ENCODE data around the gene KCNQ1. TPM values are rescaled to one million over a fixed set of nuclear protein-coding genes. Genes with fewer than 3 reads are reported as not detected.

Gene KCNQ1
- total RNA-seq, 1 donor from 2014 or later, result 4.8 TPM

DNA sequence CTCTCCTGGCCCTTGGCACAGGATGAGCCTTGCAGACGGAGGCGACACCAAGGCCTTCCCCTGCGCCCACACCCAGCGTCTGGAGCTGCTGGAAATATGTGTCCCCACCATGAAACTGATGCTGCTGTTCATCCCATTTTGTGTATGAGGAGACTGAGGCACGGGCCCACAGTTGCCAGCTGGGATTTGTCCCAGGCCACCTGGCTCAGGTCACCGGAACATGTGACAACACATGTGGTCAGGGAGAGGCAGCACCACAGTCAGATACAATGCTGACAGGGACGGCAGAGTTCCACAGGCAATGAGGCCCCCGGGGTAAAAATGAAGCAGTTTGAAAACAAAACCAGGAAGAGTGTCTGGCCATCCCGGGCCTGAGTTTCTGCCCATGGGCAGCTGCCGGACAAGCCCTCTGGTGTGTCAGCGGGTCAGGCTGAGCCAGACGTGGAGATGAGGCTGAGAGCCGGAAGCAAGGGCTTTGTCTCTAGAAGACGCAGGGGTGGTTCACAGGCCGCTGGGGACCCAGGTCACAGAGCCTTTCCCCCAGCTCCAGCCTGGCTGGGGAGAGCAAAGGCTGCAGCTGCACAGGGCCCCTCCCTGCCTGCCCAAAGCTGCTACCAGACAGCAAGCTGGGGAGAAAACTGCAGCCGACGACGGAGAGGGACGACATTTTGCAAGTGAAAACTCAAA lies 360.0 kb downstream of the KCNQ1 start:
- Mint-ChIP-seq H3K27me3 (peaks cover 9% of the 10 kb centered on the region), H3K9me3 (no peaks in the 10 kb centered on the region), H3K4me1 (ENCODE audit: unreplicated experiment) (peaks cover 25% of the 10 kb centered on the region), H3K4me3 (no peak overlapping the region), H3K36me3 (no peaks in the 10 kb centered on the region), H3K27ac (no peak overlapping the region)
- TF ChIP-seq, protein P1, sequence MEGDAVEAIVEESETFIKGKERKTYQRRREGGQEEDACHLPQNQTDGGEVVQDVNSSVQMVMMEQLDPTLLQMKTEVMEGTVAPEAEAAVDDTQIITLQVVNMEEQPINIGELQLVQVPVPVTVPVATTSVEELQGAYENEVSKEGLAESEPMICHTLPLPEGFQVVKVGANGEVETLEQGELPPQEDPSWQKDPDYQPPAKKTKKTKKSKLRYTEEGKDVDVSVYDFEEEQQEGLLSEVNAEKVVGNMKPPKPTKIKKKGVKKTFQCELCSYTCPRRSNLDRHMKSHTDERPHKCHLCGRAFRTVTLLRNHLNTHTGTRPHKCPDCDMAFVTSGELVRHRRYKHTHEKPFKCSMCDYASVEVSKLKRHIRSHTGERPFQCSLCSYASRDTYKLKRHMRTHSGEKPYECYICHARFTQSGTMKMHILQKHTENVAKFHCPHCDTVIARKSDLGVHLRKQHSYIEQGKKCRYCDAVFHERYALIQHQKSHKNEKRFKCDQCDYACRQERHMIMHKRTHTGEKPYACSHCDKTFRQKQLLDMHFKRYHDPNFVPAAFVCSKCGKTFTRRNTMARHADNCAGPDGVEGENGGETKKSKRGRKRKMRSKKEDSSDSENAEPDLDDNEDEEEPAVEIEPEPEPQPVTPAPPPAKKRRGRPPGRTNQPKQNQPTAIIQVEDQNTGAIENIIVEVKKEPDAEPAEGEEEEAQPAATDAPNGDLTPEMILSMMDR (conservative IDR thresholded peaks at IDR 0.05), result no peak
- peak; percentile 65 for DNase-seq (ENCODE audit: extremely low spot score, unreplicated experiment)

DNA sequence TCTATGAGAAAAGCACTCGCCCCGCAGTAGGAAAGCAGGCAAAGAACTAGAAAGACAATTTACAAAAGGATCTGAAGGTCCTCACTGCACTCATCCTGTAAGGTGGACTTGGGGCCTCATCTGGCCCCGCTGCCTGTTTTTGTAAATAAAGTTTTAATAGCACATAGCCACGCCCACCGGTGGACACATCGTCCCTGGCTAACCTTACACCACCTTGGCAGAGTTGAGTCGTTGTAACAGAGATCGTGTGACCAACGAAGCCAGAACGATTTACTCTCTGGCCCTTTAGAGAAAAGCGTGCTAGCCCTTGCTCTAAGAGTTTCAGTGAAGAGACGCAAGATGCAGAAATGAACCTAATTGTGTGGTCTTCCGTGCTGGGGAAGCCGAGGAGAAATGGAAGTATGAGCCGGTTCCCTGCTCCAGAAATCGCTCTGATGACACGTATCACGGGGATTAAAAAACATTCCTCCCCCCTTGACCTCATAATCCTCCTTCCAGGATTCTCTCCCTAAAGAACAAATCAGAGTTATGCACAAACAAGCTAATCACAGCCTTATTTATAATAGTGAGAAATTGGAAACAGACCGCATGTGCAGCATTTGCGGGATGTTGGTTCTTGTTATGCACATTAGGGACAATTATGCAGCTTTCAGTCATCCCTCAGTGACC lies 360.7 kb downstream of the KCNQ1 start:
- Mint-ChIP-seq H3K27ac (peak overlapping the region; percentile 25), H3K36me3 (no peaks in the 10 kb centered on the region), H3K4me1 (ENCODE audit: unreplicated experiment) (peaks cover 25% of the 10 kb centered on the region), H3K27me3 (peaks cover 9% of the 10 kb centered on the region), H3K9me3 (peaks cover 5% of the 10 kb centered on the region), H3K4me3 (peak overlapping the region; percentile 26)
- DNase-seq (ENCODE audit: extremely low spot score, unreplicated experiment), result peak; percentile 55
- TF ChIP-seq, protein P1 (conservative IDR thresholded peaks at IDR 0.05), result no peak

DNA sequence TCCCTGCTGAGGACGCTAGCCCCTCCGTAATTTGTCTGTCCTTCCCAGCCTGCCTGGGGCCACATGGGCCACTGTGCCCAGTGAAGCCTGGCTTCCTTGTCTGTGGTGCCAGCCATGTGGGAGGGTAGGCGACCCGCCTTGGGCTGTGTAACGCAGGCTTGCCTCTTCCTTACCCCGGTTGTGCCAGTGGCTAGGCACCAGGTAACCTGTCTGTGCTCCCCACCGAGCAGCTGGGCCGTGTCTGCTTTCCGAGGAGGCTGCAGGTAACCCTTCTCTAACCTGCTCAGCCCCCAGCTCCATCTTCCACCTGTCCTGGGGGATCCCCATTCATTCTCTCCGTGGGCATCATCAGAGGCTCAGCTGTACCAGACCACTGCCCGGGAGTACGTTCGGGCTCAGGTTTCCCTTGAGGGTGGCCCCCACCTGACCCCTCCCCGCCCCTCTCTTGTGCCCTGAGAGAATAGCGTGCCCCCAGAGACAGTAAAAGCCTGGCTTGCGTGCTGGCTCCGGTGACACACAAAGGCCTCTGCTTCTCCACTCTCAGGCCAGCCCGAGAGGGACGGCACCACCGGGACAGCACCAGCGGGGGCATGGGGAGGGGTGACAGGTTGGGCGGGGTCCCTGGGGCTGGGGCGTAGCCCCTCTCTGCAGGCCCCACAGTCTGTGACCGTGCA lies 361.7 kb downstream of the KCNQ1 start:
- DNase-seq (ENCODE audit: extremely low spot score, unreplicated experiment), result peak; percentile 68
- H3K27me3 Mint-ChIP-seq, result peaks cover 9% of the 10 kb centered on the region
- H3K27ac Mint-ChIP-seq, result no peak overlapping the region
- no peak overlapping the region for H3K4me3 Mint-ChIP-seq
- TF ChIP-seq, protein P1 (conservative IDR thresholded peaks at IDR 0.05), result no peak
- peaks cover 8% of the 10 kb centered on the region for H3K9me3 Mint-ChIP-seq
- H3K36me3 Mint-ChIP-seq, result no peaks in the 10 kb centered on the region
- H3K4me1 Mint-ChIP-seq (ENCODE audit: unreplicated experiment), result peaks cover 25% of the 10 kb centered on the region

DNA sequence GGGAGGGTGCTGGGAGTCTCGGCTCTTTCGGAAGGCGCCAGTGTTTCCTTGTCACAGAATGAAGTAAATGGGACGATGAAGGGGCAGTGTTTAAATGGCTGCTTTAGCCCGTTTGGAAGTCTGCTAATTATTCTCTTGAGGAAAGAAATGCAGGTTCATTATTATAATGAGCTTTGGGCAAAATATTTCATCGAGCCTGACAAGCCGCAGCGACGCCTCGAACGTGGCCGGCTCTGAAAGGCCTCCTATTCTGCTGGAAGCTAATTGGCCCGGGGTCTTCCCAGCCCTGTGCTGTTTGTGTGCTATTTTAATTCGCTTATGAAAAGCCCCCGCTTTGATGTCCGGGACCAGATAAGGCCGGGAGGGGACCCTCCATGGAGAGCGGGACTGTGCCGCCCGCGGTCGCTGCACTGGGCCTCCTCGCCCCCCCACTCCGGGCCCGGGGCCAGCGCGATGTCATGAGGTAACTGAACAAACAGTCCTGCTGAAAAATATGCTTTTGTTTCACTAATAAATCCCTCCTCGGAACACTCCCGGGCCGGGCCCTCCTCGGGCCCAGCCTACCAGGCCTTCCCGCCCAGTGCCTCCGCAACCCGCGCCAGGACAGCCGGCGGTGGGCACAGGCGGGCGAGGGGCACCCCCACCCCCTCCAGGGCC lies 362.3 kb downstream of the KCNQ1 start:
- Mint-ChIP-seq H3K9me3 (peaks cover 8% of the 10 kb centered on the region), H3K4me3 (no peak overlapping the region), H3K36me3 (no peaks in the 10 kb centered on the region), H3K27me3 (peaks cover 9% of the 10 kb centered on the region), H3K4me1 (ENCODE audit: unreplicated experiment) (peaks cover 25% of the 10 kb centered on the region), H3K27ac (no peak overlapping the region)
- TF ChIP-seq, protein P1 (conservative IDR thresholded peaks at IDR 0.05), result no peak
- peak; percentile 72 for DNase-seq (ENCODE audit: extremely low spot score, unreplicated experiment)

DNA sequence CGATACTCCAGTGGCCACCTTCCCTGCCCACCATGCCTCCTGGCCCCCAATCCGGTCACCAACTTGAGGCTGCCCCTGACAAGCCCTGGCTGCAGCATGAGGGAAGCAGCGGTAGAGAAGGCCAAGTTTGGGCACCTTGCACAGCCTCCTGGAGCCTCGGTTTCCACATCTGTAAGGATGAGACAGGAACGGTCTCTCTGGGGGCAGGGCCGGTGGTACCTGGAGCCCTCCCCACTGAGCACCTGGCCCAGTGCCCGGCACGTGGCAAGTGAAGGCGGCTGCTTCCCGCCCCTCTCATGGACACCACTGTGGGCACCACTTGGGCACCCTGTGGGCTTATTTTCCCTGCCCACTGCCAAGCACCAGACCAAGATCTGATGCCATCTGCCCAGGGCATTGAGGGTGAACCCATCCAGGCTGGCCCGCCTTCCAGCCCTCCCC lies 363.0 kb downstream of the KCNQ1 start:
- no peak overlapping the region for H3K27ac Mint-ChIP-seq
- H3K9me3 Mint-ChIP-seq, result peaks cover 8% of the 10 kb centered on the region
- H3K27me3 Mint-ChIP-seq, result peaks cover 9% of the 10 kb centered on the region
- no peak overlapping the region for H3K4me3 Mint-ChIP-seq
- H3K36me3 Mint-ChIP-seq, result no peaks in the 10 kb centered on the region
- H3K4me1 Mint-ChIP-seq (ENCODE audit: unreplicated experiment), result peaks cover 26% of the 10 kb centered on the region
- DNase-seq (ENCODE audit: extremely low spot score, unreplicated experiment), result peak; percentile 66
- TF ChIP-seq, protein P1 (conservative IDR thresholded peaks at IDR 0.05), result no peak

Measured in type B pancreatic cell (in vitro differentiated cells).